Vagina (tissue), 2 donors: ENCODE results near the gene LRRC10B. TPM values are rescaled to one million over a fixed set of nuclear protein-coding genes. Genes with fewer than 3 reads are reported as not detected.

ENCODE experiments used
- DNase-seq, 2 donors: peaks; one replicate each; pipeline ENCODE4 v3.0.0-alpha.2; 2017; ENCODE audit errors: extremely low spot score in 2 of 2
- H3K27ac ChIP-seq: fragments of 200-600 bp; sonication (generic); one replicate; pipeline ENCODE4 v1.5.1; 2019
- H3K27me3 ChIP-seq: fragments of 200-600 bp; sonication (generic); one replicate; pipeline ENCODE4 v1.5.1; 2019
- H3K36me3 ChIP-seq, 2 donors: fragments of 200-600 bp; sonication (generic); one replicate each; pipeline ENCODE4 v1.5.1; 2017 to 2019
- H3K4me1 ChIP-seq: fragments of 200-600 bp; sonication (generic); one replicate; pipeline ENCODE4 v1.5.1; 2019
- H3K4me3 ChIP-seq, 2 donors: fragments of 200-600 bp; sonication (generic); 1 replicate in 1 of 2; 2 replicates in 1 of 2; pipeline ENCODE4 v1.5.1; 2016 to 2019
- H3K9me3 ChIP-seq: fragments of 200-600 bp; sonication (generic); one replicate; pipeline ENCODE4 v1.5.1; 2019
- POLR2A ChIP-seq, 2 donors: fragments of 450-650 bp; IDR thresholded peaks; one replicate each; pipeline ENCODE4 v1.6.1; 2017; ENCODE audit warnings: antibody characterized with exemption in 2 of 2, mild to moderate bottlenecking in 2 of 2, moderate library complexity in 2 of 2
- POLR2AphosphoS5 ChIP-seq, 2 donors: sonication (generic); formaldehyde crosslinking; IDR thresholded peaks; one replicate each; pipeline ENCODE4 v1.9.0; 2017; ENCODE audit warnings: antibody characterized with exemption in 2 of 2, mild to moderate bottlenecking in 2 of 2, low read depth in 1 of 2; ENCODE audit not compliant: insufficient read depth in 1 of 2
- intact Hi-C: fragments of 100-400 bp; cut with DNase I; formaldehyde crosslinking; loops from one replicate; pipeline ENCODE4 v1.15.1; 2023
- total RNA-seq: library from RNA; depleted of rRNA; stranded (reverse); fragments of >200 nt; gene quantifications from one replicate; pipeline ENCODE4 v1.2.3, GENCODE V29; 2016
- TF ChIP-seq, protein P1 (sequence below), 3 experiments: fragments of 450-650 bp in 2 of 3; fragments of 200-600 bp in 1 of 3; sonication (generic) in 1 of 3; IDR thresholded peaks; one replicate each; pipeline ENCODE4 v1.5.1; 2017 to 2019; ENCODE audit warnings: antibody characterized with exemption in 3 of 3, mild to moderate bottlenecking in 2 of 3, moderate library complexity in 2 of 3

The LRRC10B gene
- total RNA-seq, 1 donor from 2014 or later, result 0.74 TPM

DNA sequence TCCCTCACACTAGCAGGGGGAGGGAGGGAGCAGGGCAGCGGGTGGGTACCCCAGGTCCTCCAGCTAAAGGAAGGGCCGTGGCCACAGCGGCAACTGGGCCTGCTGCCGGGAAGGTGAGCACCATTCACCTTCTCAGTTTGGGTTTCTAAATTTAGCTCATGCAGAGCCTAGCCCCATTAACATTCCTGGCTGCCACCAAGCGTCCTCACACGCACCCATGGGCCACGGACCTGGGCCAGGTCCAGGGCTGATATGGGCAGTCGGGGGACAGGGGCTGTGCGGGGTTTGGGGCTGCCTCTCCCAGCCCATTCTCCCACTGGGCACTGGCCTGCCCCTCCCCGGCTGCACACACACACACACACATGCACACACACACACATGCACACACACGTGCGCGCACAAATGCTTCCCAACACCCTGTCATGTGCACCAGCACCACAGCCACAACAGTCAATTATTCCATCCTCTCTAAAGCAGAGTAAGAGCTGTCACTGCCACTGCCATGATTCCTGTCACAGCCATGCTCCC, 43.6 kb downstream of the LRRC10B start:
- Histone ChIP-seq H3K9me3 (no peaks in the 10 kb centered on the region), H3K27ac (no peak overlapping the region), H3K4me3 (no peak overlapping the region), H3K36me3 (no peaks in the 10 kb centered on the region), H3K4me1 (peaks cover 9% of the 10 kb centered on the region), H3K27me3 (no peaks in the 10 kb centered on the region)
- intact Hi-C loops, result no loop called here
- TF ChIP-seq, protein P1, sequence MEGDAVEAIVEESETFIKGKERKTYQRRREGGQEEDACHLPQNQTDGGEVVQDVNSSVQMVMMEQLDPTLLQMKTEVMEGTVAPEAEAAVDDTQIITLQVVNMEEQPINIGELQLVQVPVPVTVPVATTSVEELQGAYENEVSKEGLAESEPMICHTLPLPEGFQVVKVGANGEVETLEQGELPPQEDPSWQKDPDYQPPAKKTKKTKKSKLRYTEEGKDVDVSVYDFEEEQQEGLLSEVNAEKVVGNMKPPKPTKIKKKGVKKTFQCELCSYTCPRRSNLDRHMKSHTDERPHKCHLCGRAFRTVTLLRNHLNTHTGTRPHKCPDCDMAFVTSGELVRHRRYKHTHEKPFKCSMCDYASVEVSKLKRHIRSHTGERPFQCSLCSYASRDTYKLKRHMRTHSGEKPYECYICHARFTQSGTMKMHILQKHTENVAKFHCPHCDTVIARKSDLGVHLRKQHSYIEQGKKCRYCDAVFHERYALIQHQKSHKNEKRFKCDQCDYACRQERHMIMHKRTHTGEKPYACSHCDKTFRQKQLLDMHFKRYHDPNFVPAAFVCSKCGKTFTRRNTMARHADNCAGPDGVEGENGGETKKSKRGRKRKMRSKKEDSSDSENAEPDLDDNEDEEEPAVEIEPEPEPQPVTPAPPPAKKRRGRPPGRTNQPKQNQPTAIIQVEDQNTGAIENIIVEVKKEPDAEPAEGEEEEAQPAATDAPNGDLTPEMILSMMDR (IDR thresholded peaks at IDR 0.05), result no peak
- TF ChIP-seq POLR2AphosphoS5 (IDR thresholded peaks at IDR 0.05; ENCODE audit: insufficient read depth in 1 of 2, low read depth in 1 of 2) (no peak), POLR2A (IDR thresholded peaks at IDR 0.05) (no peak)
- DNase-seq, result no peak

DNA sequence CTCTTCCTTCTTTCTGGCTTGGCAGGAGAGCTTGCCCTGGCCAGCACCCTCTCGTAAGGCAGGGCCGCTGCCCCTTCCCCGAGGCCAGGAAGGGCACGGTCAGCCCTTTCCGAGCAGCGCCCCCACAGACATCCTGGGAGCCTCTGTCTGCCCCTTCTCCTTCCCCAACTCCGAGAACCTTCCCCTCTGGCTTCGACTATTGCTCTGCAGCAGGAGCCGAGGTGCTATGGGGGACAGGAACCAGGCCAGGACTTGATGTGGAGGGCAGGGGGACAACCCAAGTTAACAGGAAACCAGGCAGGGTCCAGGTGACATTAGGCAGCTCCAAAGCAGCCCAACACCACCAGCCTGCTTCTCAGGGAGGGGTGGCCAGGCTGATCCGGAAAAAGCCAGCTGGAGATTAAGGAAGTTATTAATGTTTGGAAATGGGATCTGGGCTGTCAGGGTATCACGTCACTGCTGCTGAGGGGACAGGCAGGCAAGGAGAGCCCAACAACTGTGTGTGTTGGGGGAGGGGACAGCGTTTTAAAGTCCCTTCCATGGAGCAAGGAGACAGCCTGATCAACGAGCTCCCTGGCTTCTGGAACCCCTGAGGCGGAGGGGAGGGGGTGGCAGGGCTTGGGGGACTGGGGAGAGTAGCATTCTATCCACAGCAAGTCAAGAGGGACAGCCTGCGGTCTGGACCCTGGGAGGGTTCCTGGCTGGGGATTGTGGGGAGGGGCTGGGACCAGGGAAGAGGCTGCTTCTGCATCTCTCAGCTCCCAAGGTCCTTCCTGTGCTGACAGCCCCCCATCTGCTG, 45.0 kb downstream of the LRRC10B start:
- H3K4me1 ChIP-seq, result peaks cover 9% of the 10 kb centered on the region
- TF ChIP-seq POLR2A (IDR thresholded peaks at IDR 0.05) (no peak), POLR2AphosphoS5 (IDR thresholded peaks at IDR 0.05; ENCODE audit: insufficient read depth in 1 of 2, low read depth in 1 of 2) (no peak)
- TF ChIP-seq, protein P1 (IDR thresholded peaks at IDR 0.05), result no peak
- H3K36me3 ChIP-seq, result no peaks in the 10 kb centered on the region
- no peak overlapping the region for H3K27ac ChIP-seq
- no peak overlapping the region for H3K4me3 ChIP-seq
- intact Hi-C loops, result no loop called here
- no peaks in the 10 kb centered on the region for H3K9me3 ChIP-seq
- no peaks in the 10 kb centered on the region for H3K27me3 ChIP-seq
- DNase-seq, result no peak

DNA sequence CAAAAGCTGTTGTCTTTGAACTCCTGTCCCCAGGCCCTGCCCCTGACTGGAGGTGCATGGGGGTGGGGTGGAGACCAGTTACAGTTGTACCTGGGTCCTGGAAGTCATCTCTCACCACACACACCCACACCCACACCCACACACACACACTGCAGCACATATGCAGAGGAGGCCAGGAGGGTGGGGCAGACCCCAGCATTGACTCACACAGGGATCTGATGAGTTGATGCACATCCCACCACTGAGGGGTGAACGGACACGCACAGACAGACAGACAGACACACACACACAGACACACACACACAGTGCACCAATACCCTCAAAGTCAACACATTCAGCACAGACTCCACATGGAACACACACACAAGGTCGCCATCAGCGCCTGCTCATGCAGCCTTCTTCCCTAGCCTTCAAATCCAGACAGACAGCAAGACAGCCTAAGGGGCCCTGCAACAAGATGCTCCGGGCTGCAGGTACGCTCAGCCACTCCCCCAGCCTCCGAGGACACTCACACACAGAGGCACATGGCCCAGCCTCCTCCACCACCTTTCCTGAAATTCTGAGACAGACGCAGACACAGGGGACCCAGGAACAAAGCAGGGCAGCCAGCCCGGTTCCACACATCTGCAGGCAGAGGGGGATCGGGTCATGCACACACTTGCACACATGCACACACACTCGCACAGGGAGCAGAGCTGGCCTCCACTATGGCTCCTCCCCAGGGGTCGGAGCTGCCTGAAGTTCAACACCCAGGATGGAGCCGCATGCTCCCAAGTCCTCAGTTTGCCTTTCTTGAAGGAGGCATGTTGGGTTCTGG, 45.8 kb downstream of the LRRC10B start:
- intact Hi-C loops, result no loop called here
- no peak overlapping the region for H3K4me3 ChIP-seq
- no peaks in the 10 kb centered on the region for H3K36me3 ChIP-seq
- H3K9me3 ChIP-seq, result no peaks in the 10 kb centered on the region
- TF ChIP-seq, protein P1 (IDR thresholded peaks at IDR 0.05), result no peak
- TF ChIP-seq POLR2A (IDR thresholded peaks at IDR 0.05), result no peak
- TF ChIP-seq POLR2AphosphoS5 (IDR thresholded peaks at IDR 0.05; ENCODE audit: insufficient read depth in 1 of 2, low read depth in 1 of 2), result no peak
- no peaks in the 10 kb centered on the region for H3K27me3 ChIP-seq
- no peak for DNase-seq
- H3K4me1 ChIP-seq, result peaks cover 9% of the 10 kb centered on the region
- H3K27ac ChIP-seq, result no peak overlapping the region

DNA sequence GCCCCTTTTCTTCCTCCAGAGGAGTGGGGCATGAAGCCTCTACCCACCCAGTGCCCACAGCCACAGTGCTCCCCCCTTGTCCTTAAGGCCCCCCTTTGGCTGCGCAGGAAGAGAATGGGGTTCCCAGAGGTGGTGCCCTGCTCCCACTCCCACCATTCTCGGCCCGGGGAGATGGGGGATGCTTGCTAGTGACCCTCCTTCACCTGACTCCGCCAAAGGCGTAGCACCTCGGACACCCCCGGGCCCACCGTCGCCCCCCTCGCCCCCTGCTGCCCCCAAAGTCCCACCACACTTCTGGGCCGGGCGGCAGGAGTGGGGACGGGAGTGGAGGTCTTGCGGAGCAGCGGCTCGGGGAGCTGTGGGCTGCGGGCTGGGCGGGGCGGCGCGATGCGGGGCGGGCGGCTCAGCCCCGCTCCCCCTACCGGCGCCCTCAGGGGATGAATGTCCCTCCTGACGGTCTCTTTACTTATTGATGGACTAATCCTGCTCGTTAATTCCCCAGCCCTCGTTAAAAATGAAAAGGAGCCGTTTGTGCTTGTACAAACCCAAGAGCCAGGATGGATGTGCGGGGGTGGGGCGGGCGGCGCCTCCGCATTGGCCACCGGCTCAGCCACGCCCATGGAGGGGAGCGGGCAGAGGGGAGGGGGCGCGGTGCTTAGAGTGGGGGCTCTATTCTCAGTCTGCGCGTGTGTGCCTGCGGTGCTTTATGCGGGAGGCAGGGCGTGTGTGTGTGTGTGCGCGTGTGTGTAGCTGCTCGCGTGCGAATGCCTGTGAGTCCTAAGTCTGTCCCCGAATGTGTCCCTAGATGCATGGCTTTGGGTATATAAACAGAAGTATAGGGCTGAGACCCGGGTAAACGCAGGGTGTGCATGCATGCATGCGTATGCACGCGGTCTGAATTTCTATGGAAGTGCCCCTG, 46.8 kb downstream of the LRRC10B start:
- DNase-seq, result no peak
- no peaks in the 10 kb centered on the region for H3K36me3 ChIP-seq
- TF ChIP-seq POLR2AphosphoS5 (IDR thresholded peaks at IDR 0.05; ENCODE audit: insufficient read depth in 1 of 2, low read depth in 1 of 2), result no peak
- TF ChIP-seq, protein P1 (IDR thresholded peaks at IDR 0.05), result no peak
- TF ChIP-seq POLR2A (IDR thresholded peaks at IDR 0.05), result no peak
- no peak overlapping the region for H3K27ac ChIP-seq
- H3K4me1 ChIP-seq, result peaks cover 9% of the 10 kb centered on the region
- peak overlapping the region in 1 of 2 donors; percentile 10 for H3K4me3 ChIP-seq
- intact Hi-C loops, result no loop called here
- H3K9me3 ChIP-seq, result no peaks in the 10 kb centered on the region
- no peaks in the 10 kb centered on the region for H3K27me3 ChIP-seq
